Gastrocnemius medialis (tissue), 4 donors: ENCODE data around the gene STYX.
"Not testable (repeated sequence)": the region's sequence is repeated elsewhere in the genome, so short reads cannot be mapped to it uniquely, and the experiment has no call there.

Experiments
- POLR2A ChIP-seq, 2 donors: fragments of 450-650 bp; IDR thresholded peaks; one replicate each; pipeline ENCODE4 v1.6.1; 2017; ENCODE audit warnings: antibody characterized with exemption in 2 of 2, mild to moderate bottlenecking in 2 of 2, moderate library complexity in 2 of 2
- TF ChIP-seq, protein P1 (sequence below), 5 experiments: fragments of 450-650 bp in 3 of 5; fragments of 200-600 bp in 2 of 5; sonication (generic) in 2 of 5; IDR thresholded peaks in 4 of 5; conservative IDR thresholded peaks in 1 of 5; 1 replicate in 4 of 5; 2 replicates in 1 of 5; pipeline ENCODE4 v1.5.1; 2016 to 2019; ENCODE audit warnings: antibody characterized with exemption in 5 of 5, mild to moderate bottlenecking in 3 of 5, moderate library complexity in 3 of 5

DNA sequence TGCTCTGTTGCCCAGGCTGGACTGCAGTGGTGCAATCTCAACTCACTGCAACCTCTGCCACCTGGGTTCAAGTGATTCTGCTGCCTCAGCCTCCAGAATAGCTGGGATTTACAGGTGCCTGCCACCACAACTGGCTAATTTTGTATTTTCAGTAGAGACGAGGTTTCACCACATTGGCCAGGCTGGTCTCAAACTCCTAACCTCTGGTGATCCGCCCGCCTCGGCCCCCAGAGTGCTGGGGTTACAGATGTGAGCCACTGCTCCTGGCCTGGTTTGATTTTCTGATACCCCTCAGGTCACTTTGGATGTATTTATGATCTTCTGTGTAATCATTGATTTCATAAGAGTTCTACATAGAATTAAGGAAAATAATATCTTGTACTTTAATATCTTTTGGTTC is 33.0 kb downstream of the STYX start:
- TF ChIP-seq, protein P1, sequence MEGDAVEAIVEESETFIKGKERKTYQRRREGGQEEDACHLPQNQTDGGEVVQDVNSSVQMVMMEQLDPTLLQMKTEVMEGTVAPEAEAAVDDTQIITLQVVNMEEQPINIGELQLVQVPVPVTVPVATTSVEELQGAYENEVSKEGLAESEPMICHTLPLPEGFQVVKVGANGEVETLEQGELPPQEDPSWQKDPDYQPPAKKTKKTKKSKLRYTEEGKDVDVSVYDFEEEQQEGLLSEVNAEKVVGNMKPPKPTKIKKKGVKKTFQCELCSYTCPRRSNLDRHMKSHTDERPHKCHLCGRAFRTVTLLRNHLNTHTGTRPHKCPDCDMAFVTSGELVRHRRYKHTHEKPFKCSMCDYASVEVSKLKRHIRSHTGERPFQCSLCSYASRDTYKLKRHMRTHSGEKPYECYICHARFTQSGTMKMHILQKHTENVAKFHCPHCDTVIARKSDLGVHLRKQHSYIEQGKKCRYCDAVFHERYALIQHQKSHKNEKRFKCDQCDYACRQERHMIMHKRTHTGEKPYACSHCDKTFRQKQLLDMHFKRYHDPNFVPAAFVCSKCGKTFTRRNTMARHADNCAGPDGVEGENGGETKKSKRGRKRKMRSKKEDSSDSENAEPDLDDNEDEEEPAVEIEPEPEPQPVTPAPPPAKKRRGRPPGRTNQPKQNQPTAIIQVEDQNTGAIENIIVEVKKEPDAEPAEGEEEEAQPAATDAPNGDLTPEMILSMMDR (IDR thresholded peaks at IDR 0.05 in 4 of 5, conservative IDR thresholded peaks at IDR 0.05 in 1 of 5), result not testable (repeated sequence)
- TF ChIP-seq POLR2A (IDR thresholded peaks at IDR 0.05), result not testable (repeated sequence)
